Gastroesophageal sphincter (tissue), 3 donors: ENCODE results near the gene PRR23A.

Experiments
- CTCF ChIP-seq, 4 experiments: fragments of 200-600 bp in 2 of 4; fragments of 450-650 bp in 2 of 4; sonication (generic) in 1 of 4; IDR thresholded peaks; one replicate each; pipeline ENCODE4 v1.5.1; 2017 to 2019; ENCODE audit warnings: antibody characterized with exemption in 4 of 4, mild to moderate bottlenecking in 2 of 4, moderate library complexity in 2 of 4
- POLR2A ChIP-seq, 2 donors: fragments of 450-650 bp; IDR thresholded peaks; one replicate each; pipeline ENCODE4 v1.6.1; 2017; ENCODE audit warnings: antibody characterized with exemption in 2 of 2, mild to moderate bottlenecking in 2 of 2, moderate library complexity in 1 of 2
- POLR2AphosphoS5 ChIP-seq: sonication (generic); formaldehyde crosslinking; IDR thresholded peaks from one replicate; pipeline ENCODE4 v1.6.1; 2017; ENCODE audit warnings: antibody characterized with exemption

- no peak for TF ChIP-seq CTCF (IDR thresholded peaks at IDR 0.05)
- TF ChIP-seq POLR2A (IDR thresholded peaks at IDR 0.05): no peak
- TF ChIP-seq POLR2AphosphoS5: no peak
These were observed 37.7 kb upstream of the PRR23A start for GRCh38 chr3:139043554-139044365.
